ENCODE results near the gene INPP4B. TPM values are rescaled to one million over a fixed set of nuclear protein-coding genes. Genes with fewer than 3 reads are reported as not detected.

Gene INPP4B
- total RNA-seq, 1 experiment from 2014 or later, result 0.07 TPM

GRCh38 chr4:142129931-142130330, 716.2 kb downstream of the INPP4B start:
- H4K8ac ChIP-seq (replicated peaks; ENCODE audit: insufficient read length, low read depth, low read length), result no peak overlapping the region
- H3K18ac ChIP-seq (ENCODE audit: insufficient read length, low read depth, low read length), result no peak overlapping the region
- H2BK20ac ChIP-seq (ENCODE audit: low read depth, low read length, poor library complexity, severe bottlenecking), result no peak overlapping the region
- no peaks in the 10 kb centered on the region for H3K27me3 Mint-ChIP-seq (ENCODE audit: low read depth)
- no peak overlapping the region for H2BK15ac ChIP-seq (ENCODE audit: low read depth, low read length)
- no peak overlapping the region for H3K4me2 ChIP-seq (ENCODE audit: insufficient read depth, insufficient read length, low read length)
- H2BK12ac ChIP-seq (ENCODE audit: insufficient read length, low read depth, low read length), result no peak overlapping the region
- H2AK5ac ChIP-seq (ENCODE audit: insufficient read length, low read length), result no peak overlapping the region
- H3K9me3 ChIP-seq (ENCODE audit: control insufficient read depth, low read depth, low read length), result no peaks in the 10 kb centered on the region
- TF ChIP-seq CTCF (conservative IDR thresholded peaks at IDR 0.05), result no peak
- H2BK120ac ChIP-seq (ENCODE audit: low read depth, low read length, poor library complexity, severe bottlenecking), result no peak overlapping the region
- no peaks in the 10 kb centered on the region for H4K20me1 ChIP-seq (ENCODE audit: control insufficient read depth, insufficient read depth, insufficient read length)
- H2BK5ac ChIP-seq (ENCODE audit: insufficient read length, low read length), result no peak overlapping the region
- H3K14ac ChIP-seq (ENCODE audit: insufficient read depth, low read length), result no peak overlapping the region
- no peak for DNase-seq
- H3K4me1 Mint-ChIP-seq, result no peaks in the 10 kb centered on the region
- H3K27me3 ChIP-seq (ENCODE audit: insufficient read depth, low read length), result no peaks in the 10 kb centered on the region
- no CpG with 5 or more reads among the region's 1 CpG for WGBS (ENCODE audit: extremely low coverage, insufficient read length, low lambda C conversion rate)
- no peak overlapping the region for H2AFZ ChIP-seq (ENCODE audit: low read length)
- no peaks in the 10 kb centered on the region for H3K23me2 ChIP-seq (ENCODE audit: insufficient read length, low read depth, low read length, poor library complexity, severe bottlenecking)
- H3T11ph ChIP-seq (ENCODE audit: low read length), result no peak overlapping the region
- no peak overlapping the region for H4K91ac ChIP-seq (ENCODE audit: insufficient read length, low read depth, low read length)
- H3K4me3 Mint-ChIP-seq, result no peak overlapping the region
- no peak overlapping the region for H3K56ac ChIP-seq (ENCODE audit: insufficient read length, low read depth, low read length)
- H3K23ac ChIP-seq (ENCODE audit: insufficient read length, low read depth, low read length), result no peak overlapping the region
- H3K4me1 ChIP-seq (ENCODE audit: insufficient read depth, low read length), result no peaks in the 10 kb centered on the region
- no peaks in the 10 kb centered on the region for H3K79me2 ChIP-seq (ENCODE audit: insufficient read depth, low read length)
- no peaks in the 10 kb centered on the region for H3K36me3 Mint-ChIP-seq (ENCODE audit: insufficient read depth in 1 of 3, low read depth in 3 of 3)
- H3K4ac ChIP-seq (ENCODE audit: low read depth, low read length), result no peak overlapping the region
- H3K27ac ChIP-seq (ENCODE audit: insufficient read length, low read depth, low read length), result no peak overlapping the region
- no peaks in the 10 kb centered on the region for H3K9me3 Mint-ChIP-seq
- no peaks in the 10 kb centered on the region for H3K79me1 ChIP-seq (ENCODE audit: insufficient read depth, low read depth, low read length, poor library complexity, severe bottlenecking)
- no peak overlapping the region for H3K9ac ChIP-seq (ENCODE audit: extremely low read depth, insufficient read length, low read length)
- no peak overlapping the region; a peak in 1 of 7 replicates for H3K27ac Mint-ChIP-seq
- no peak overlapping the region for H4K5ac ChIP-seq (ENCODE audit: insufficient read length, low read depth, low read length)

Measured in H9 (cell line).